NOMO-1 treated with dmso at 0.1 percent for 144 hours (cell line): Measurements from ENCODE around the gene RBBP8NL.

Experiments used
- DNase-seq: peaks from one replicate; lab custom pipeline; 2025; ENCODE audit not compliant: unreplicated experiment; lab: John Stamatoyannopoulos, UW

Gene RBBP8NL

GRCh38 chr20:62393830-62394229, 33.5 kb downstream of the RBBP8NL start:
- DNase-seq: no peak

GRCh38 chr20:62393335-62393665, 34.0 kb downstream of the RBBP8NL start:
- no peak for DNase-seq

- DNase-seq: no peak
These were observed 34.6 kb downstream of the RBBP8NL start for GRCh38 chr20:62392621-62393334.

- no peak for DNase-seq
These were observed 35.3 kb downstream of the RBBP8NL start for GRCh38 chr20:62392077-62392418.

GRCh38 chr20:62391165-62392076, 35.9 kb downstream of the RBBP8NL start:
- no peak for DNase-seq

- DNase-seq: no peak
These were observed 36.8 kb downstream of the RBBP8NL start for GRCh38 chr20:62390317-62391164.

GRCh38 chr20:62389601-62390087, 37.7 kb downstream of the RBBP8NL start:
- no peak for DNase-seq

- no peak for DNase-seq
These were observed 38.3 kb downstream of the RBBP8NL start for GRCh38 chr20:62388839-62389600.

GRCh38 chr20:62387933-62388635, 39.3 kb downstream of the RBBP8NL start:
- no peak for DNase-seq

GRCh38 chr20:62387219-62387913, 40.0 kb downstream of the RBBP8NL start:
- DNase-seq: no peak

GRCh38 chr20:62386383-62387218, 40.7 kb downstream of the RBBP8NL start, which contains the start of gene RPS21:
Gene RPS21 (plus strand): TSS chr20:62387103. CDS start chr20:62387339, 236 bp downstream.
- DNase-seq: peak; percentile 87

- DNase-seq: peak; percentile 6
These were observed 44.8 kb downstream of the RBBP8NL start for GRCh38 chr20:62382306-62383198.

GRCh38 chr20:62381842-62382241, 45.5 kb downstream of the RBBP8NL start:
- no peak for DNase-seq

- DNase-seq: no peak
These were observed 46.0 kb downstream of the RBBP8NL start for GRCh38 chr20:62381202-62381797.

GRCh38 chr20:62378215-62378614, 49.1 kb downstream of the RBBP8NL start:
- no peak for DNase-seq

- DNase-seq: no peak
These were observed 49.6 kb downstream of the RBBP8NL start for GRCh38 chr20:62377615-62378178.

GRCh38 chr20:62377064-62377461, 50.3 kb downstream of the RBBP8NL start:
- DNase-seq: no peak
